Fibroblast of skin of left biceps (primary cell): ENCODE results near the gene B4GALT7.
A peak's percentile ranks its signal among the peaks of the same experiment; 100 is the strongest.

Experiments used
- DNase-seq, 2 experiments: peaks; one replicate each; pipeline ENCODE4 v3.0.0-alpha.2; 2013; ENCODE audit warnings: low read depth in 2 of 2

The B4GALT7 gene

GRCh38 chr5:177593511-177593910 is 6.4 kb upstream of the B4GALT7 start:
- no peak for DNase-seq

- no peak for DNase-seq
These were observed 5.9 kb upstream of the B4GALT7 start for GRCh38 chr5:177594071-177594470.

- no peak for DNase-seq
These were observed 4.8 kb upstream of the B4GALT7 start for GRCh38 chr5:177595026-177595585.

DNA sequence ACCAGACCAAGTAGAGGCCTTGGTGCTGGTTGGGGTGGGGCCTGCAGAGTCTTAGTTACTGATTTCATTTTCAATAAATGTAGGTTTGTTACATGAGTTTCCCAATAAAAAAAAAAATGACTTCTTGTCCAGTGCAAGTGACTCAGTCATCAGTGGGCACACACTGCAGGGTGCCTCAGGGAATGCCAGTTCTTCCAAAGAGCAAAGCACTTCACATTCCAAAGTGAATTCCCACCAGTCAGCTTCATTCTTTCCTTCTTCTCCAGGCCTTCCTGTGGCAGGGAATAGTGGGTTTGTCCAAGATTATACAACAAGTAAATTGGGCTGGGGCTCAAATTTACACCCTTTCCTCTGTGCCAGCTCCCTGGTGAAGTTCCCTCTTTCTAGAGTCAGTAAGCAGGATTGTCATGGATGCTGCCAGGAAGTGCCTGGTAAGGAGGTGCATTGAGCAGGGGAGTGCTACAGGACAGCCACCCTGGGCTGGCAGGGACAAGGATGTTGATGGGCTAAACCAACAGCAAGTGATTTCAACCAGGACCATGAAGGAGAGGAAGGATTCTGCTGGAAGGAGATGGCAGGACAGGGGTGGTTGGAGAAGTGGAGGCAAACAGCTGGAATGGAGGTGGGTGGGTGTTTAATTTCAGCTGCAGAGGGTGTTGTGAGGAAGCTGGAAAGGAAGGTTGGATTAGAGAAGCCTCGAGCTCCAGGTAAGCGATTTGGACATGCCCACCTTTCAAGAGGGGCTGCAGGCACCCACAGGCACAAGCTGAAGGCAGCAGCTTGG is 3.7 kb upstream of the B4GALT7 start:
- DNase-seq, result no peak

DNA sequence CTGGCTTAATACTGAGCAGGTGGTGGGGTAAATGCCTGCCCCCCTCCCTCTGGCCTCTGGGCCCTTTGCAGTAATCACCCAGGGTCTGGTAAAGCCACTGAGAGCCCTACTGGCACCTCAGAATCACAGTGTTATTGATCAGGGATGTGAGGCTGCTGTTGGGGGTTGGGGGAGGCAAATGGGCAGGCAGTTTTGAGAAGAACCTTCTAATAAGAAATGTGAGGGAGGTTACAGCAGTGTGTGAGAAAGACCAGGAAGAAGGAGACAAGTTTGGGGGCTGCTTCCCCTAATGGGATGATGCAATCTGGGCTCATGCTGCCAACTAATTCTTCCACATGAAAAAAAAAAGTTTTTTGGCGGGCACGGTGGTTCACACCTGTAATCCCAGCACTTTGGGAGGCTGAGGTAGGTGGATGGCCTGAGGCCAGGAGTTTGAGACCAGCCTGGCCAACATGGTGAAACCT is 3.1 kb upstream of the B4GALT7 start:
- DNase-seq, result no peak

DNA sequence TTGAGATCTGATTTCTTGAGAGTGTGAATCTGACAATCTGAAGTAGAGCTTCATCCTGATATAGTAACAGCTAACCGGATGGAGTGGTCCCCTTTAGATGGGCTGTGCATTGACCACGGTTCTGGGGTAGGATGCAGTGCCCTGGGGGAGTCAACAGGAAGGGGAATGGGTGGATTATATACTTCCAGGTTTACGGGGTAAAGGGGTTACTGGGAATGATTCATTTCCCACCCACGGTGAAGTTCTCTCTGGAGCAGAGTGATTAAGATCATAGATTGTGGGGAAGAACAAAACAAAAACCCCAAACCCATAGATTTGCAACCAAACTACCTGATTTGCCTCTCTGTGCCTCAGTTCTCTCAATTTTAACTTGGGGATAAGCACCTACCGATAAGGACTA is 1.5 kb upstream of the B4GALT7 start:
- DNase-seq, result no peak

DNA sequence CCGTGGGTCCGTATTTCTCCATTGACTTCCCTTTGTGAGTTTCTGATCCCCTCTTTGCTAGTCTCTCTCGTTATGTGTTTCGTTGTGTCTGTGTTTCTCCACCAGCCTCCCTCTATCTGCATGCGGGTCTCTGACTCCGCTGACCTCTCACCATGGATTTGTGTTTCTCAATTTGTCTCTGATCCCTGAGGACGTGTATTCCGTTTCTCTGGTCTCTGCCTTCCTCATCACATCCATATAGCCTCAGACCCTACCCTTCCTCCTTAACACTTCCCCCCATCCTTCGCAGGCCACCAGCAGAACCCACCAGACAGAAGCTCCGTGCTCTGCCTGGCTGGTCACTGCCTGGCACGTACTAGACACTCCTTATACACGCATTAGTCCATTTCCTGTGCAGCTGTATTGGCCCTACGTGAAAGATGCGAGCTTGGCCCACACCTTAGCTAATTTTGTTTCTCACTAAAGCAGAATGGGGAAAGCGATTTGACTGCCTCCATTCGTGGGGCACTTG is 631 bp downstream of the B4GALT7 start:
- DNase-seq, result no peak

DNA sequence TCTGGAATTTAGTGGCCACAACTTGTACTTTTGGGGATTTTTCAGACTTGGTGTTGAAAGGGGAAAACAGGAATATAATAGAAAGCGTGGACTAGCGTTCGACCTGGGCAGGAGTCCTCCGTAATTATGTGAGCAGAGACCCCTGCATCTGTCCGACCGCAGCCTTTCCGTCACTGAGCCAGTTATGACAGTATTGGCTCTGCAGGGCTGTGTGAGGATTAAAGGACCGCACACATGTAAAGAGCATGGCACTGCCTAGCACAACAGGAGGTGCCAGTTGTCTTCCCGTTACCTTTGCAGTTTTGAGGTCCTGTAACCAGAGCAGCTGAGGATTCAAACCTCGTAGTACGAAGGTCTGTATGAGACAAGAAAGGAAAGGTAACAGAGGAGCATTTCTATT is 1.2 kb downstream of the B4GALT7 start:
- DNase-seq, result no peak

DNA sequence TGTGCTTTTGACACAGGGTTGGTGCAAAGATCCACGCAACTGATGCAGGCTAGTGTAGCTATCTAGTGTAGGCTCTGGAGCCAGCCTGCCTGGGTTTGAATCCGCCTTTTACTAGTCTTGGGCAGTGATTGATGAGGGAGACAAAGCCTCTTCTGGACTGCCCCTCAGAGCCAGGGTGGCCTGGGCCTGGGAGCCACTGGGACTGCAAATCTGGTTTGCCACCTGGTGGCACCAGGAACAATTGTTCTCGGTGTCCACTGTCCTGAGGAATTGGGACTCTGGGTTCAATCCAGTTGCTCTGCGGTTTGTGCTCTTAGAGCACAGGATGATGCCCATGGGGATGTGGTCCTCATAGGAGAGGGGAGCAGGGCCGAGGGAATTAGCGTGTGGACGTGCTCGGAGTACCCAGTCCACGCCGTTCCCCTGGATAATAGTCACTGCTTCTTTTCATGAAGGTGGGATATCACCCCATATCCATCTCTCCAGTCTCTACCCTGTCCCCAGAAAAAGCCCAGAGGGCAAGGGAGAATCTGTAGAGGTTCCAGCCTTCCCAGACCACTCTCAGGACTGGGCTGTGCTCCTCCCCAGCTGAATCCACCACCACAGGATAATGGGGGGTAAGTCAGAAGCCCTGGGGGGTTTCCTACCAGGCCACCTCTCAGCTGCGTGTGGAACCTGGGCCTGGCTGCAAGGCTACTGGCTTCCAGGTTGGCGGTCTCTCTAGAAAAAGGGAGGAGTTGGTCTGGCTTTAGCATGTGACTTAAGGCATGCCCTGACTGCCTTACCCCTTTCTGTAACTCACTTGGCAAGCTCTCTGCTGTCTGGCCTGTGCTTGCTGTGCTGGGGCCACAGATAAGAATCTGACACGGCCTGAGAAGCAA is 1.9 kb downstream of the B4GALT7 start:
- DNase-seq, result no peak

DNA sequence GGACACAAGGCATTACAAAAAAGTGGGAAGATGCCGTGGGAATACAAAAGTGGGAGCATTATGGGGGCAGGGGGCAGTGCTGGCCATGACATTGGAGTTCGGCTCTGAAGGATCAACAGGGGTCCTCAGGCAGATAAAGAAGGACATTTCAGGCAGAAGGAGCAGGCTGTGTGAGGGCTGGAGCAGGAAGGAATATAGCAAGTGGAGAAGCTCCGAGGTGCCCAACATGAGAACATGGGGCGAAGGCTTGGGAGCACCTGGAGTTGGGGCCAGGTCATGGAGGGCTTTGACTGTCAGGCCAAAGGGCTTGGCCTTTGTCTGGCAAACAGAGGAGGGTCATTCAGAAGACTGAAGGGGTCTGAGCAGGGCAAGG is 2.5 kb downstream of the B4GALT7 start:
- no peak for DNase-seq

- no peak for DNase-seq
These were observed 3.7 kb downstream of the B4GALT7 start for GRCh38 chr5:177603631-177604030.

GRCh38 chr5:177604116-177604521 is 4.2 kb downstream of the B4GALT7 start:
- DNase-seq, result no peak

DNA sequence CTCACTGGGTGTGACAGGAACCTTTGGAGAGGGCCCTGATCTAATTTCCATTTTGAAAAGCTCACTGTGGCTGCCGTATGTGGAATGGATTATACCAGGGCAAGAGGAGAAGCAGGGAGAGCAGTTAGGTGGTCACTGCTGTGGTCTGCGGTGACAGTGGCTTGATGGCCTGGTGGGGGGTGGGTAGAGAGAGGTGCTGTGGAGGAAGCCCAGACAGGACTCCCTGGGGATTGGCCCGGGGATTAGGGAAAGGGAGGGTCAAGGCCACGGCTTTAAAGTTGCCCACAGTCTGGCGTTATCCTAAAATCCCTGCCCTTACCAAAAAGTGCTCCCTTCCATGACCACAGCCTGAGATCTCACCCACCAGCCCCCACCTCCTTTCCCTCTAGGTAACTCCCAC is 4.7 kb downstream of the B4GALT7 start:
- no peak for DNase-seq

DNA sequence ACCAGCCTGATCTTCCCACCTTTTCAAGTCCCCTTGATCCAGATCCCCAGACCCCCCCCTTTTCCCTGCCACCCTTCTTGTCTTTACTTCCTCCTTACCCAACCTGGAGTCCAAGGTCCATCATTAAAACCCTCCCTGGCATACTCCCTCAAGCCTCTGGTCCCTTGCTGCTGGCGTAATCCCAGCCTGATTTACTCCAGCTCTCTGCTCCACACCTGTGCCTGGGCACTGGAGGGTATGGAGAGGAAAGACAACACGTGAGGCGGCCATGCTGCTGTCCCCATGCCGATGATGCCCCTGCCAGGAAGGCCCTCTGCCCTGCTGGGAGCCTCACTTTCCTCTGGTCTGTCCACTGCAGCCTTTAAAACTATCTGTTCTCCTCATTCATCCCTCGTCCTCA is 5.1 kb downstream of the B4GALT7 start:
- no peak for DNase-seq

DNA sequence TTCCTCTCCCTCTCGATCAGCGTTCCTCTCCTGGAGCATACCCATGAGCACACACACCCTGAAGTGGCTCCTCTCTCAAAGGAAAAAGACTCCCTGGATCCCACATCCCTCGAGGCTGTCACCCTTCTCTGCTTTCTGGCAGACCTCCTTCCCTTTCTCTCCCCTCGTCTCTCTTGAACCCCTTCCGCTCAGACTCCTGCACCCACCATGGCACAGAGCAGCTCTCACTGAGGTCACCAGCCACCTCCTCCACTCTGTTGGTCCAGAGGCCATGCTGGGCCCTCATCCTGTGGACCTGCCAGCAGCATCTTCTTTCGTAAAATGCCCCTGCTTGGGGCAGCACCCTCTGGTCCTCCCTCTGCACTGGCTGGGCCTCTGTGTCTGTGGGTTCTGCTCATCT is 5.7 kb downstream of the B4GALT7 start:
- no peak for DNase-seq

- no peak for DNase-seq
These were observed 6.4 kb downstream of the B4GALT7 start for GRCh38 chr5:177606071-177607051.

DNA sequence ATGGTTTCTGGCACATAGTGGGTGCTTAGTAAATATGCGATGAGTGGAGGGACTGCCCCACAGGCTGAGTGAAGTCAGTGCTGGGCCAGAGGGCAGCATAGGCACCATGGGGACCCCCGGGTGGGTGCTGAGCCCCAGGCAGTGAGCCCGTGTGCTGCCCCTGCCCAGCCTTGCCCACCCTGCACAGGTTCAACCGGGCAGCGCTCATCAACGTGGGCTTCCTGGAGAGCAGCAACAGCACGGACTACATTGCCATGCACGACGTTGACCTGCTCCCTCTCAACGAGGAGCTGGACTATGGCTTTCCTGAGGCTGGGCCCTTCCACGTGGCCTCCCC is 7.2 kb downstream of the B4GALT7 start:
- no peak for DNase-seq

- peak; percentile 28 to 32 for DNase-seq
These were observed 7.7 kb downstream of the B4GALT7 start for GRCh38 chr5:177607452-177608192.

DNA sequence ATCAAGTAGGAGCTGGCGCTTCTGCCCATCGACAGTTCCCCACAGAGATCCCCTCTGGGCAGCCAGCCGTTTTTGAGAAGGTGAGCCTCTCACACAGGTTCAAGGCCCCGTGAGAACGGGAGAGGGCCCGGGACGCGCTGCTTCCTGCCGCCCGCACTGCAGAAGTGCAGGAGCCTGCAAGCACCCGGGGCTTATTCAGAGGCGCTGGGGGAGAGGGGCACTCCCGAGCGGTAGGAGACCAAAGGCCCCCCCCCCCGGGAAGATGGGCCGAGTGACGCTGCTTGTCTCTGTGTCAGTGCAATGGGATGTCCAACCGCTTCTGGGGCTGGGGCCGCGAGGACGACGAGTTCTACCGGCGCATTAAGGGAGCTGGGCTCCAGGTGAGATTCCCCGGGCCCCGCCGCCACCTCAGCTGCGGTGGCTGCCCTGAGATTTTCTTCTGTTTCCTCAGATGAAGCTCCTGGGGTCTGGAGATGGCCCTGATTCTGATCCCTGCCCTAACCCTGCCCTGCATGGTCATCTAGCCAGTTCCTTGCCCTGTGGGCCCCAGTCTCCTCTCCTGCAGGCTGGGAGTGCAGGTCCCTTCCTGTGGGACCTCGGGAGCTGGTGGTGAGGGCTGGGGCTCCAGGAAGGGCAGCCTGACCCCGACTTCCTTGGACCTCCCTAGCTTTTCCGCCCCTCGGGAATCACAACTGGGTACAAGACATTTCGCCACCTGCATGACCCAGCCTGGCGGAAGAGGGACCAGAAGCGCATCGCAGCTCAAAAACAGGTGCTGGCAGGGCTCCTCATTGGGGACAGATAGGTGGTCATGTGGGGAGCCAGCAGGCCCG is 8.5 kb downstream of the B4GALT7 start:
- no peak for DNase-seq
